Panc1 (cell line): ENCODE results near the gene MED13L.

Source experiments
- SIN3A ChIP-seq: IDR thresholded peaks from 2 replicates; pipeline ENCODE4 v1.6.1; 2012; ENCODE audit warnings: low read depth, mild to moderate bottlenecking, low read length, moderate library complexity, borderline replicate concordance; ENCODE audit not compliant: insufficient read depth
- TF ChIP-seq, protein P1 (sequence below): fragments of 450-650 bp; IDR thresholded peaks from 2 replicates; pipeline ENCODE4 v1.5.1; 2017; ENCODE audit warnings: mild to moderate bottlenecking
- TF ChIP-seq, protein P2 (sequence below), 2 experiments: IDR thresholded peaks; 2 replicates each; pipeline ENCODE4 v1.6.1; 2011 to 2012; ENCODE audit warnings: low read depth in 2 of 2, control low read depth in 1 of 2, low read length in 1 of 2, mild to moderate bottlenecking in 1 of 2, moderate library complexity in 1 of 2; ENCODE audit not compliant: insufficient read depth in 1 of 2

DNA sequence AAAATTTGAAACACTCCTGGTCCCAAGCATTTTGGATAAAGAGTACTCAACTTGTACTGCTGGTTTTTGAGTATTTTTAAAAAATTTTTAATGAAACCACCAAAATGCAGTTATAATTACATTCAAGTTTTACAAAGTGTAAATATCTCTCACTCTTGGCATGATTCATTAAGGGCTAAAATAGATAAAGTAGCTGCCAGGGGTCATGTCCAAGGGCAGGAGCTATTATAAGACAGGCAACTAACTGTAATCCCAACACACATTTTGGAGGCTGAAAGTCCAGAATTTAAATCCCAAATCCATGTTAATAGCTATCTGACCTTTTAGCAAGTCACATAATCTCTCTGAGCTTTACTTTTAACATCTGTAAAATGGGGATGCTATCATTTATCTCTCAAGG is 207.6 kb downstream of the MED13L start:
- TF ChIP-seq, protein P1, sequence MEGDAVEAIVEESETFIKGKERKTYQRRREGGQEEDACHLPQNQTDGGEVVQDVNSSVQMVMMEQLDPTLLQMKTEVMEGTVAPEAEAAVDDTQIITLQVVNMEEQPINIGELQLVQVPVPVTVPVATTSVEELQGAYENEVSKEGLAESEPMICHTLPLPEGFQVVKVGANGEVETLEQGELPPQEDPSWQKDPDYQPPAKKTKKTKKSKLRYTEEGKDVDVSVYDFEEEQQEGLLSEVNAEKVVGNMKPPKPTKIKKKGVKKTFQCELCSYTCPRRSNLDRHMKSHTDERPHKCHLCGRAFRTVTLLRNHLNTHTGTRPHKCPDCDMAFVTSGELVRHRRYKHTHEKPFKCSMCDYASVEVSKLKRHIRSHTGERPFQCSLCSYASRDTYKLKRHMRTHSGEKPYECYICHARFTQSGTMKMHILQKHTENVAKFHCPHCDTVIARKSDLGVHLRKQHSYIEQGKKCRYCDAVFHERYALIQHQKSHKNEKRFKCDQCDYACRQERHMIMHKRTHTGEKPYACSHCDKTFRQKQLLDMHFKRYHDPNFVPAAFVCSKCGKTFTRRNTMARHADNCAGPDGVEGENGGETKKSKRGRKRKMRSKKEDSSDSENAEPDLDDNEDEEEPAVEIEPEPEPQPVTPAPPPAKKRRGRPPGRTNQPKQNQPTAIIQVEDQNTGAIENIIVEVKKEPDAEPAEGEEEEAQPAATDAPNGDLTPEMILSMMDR: no peak
- TF ChIP-seq SIN3A: no peak
- TF ChIP-seq, protein P2, sequence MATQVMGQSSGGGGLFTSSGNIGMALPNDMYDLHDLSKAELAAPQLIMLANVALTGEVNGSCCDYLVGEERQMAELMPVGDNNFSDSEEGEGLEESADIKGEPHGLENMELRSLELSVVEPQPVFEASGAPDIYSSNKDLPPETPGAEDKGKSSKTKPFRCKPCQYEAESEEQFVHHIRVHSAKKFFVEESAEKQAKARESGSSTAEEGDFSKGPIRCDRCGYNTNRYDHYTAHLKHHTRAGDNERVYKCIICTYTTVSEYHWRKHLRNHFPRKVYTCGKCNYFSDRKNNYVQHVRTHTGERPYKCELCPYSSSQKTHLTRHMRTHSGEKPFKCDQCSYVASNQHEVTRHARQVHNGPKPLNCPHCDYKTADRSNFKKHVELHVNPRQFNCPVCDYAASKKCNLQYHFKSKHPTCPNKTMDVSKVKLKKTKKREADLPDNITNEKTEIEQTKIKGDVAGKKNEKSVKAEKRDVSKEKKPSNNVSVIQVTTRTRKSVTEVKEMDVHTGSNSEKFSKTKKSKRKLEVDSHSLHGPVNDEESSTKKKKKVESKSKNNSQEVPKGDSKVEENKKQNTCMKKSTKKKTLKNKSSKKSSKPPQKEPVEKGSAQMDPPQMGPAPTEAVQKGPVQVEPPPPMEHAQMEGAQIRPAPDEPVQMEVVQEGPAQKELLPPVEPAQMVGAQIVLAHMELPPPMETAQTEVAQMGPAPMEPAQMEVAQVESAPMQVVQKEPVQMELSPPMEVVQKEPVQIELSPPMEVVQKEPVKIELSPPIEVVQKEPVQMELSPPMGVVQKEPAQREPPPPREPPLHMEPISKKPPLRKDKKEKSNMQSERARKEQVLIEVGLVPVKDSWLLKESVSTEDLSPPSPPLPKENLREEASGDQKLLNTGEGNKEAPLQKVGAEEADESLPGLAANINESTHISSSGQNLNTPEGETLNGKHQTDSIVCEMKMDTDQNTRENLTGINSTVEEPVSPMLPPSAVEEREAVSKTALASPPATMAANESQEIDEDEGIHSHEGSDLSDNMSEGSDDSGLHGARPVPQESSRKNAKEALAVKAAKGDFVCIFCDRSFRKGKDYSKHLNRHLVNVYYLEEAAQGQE (IDR thresholded peaks at IDR 0.05; ENCODE audit: insufficient read depth in 1 of 2, low read depth in 2 of 2, low read length in 1 of 2): no peak
